Measurements from ENCODE around the gene CACNB4. TPM values are rescaled to one million over a fixed set of nuclear protein-coding genes. Genes with fewer than 3 reads are reported as not detected.

The CACNB4 gene
- total and polyA plus RNA-seq, 9 of the 15 experiments (the other 6 are each of a cell fraction or from before 2014, with no cell fraction given) = 0.01 to 0.20 (median 0.04) TPM; not detected in 1

- no peak for TF ChIP-seq USF1 (CRISPR knock-in tag; IDR thresholded peaks at IDR 0.05)
- no peak for TF ChIP-seq GATAD2A (IDR thresholded peaks at IDR 0.05)
- TF ChIP-seq SMAD3 (CRISPR knock-in tag; conservative IDR thresholded peaks at IDR 0.05) = 0 out of 2 replicates have a peak, but pooled peaks have one; percentile 52
- TF ChIP-seq ZKSCAN1 (IDR thresholded peaks at IDR 0.05; ENCODE audit: low read depth, low read length) = no peak
- TF ChIP-seq NCOR1 (IDR thresholded peaks at IDR 0.05) = no peak
- TF ChIP-seq GABPA (tag; conservative IDR thresholded peaks at IDR 0.05; ENCODE audit: low read depth) = peak; percentile 23
- peak; percentile 77 for TF ChIP-seq POLR2H (tag; IDR thresholded peaks at IDR 0.05; ENCODE audit: low read depth)
- TF ChIP-seq ZNF449 (CRISPR knock-in tag; IDR thresholded peaks at IDR 0.05) = peak; percentile 45; the same call in 1 of the 2 replicates
- TF ChIP-seq YBX1 (IDR thresholded peaks at IDR 0.05) = no peak
- TF ChIP-seq ZBTB9 (CRISPR knock-in tag; IDR thresholded peaks at IDR 0.05) = 0 out of 2 replicates have a peak, but pooled peaks have one; percentile 24
- TF ChIP-seq CXXC5 (CRISPR knock-in tag; IDR thresholded peaks at IDR 0.05) = 0 out of 2 replicates have a peak, but pooled peaks have one; percentile 12
- TF ChIP-seq THRB (CRISPR knock-in tag; conservative IDR thresholded peaks at IDR 0.05) = 0 out of 2 replicates have a peak, but pooled peaks have one; percentile 51
- TF ChIP-seq ZNF589 (CRISPR knock-in tag; IDR thresholded peaks at IDR 0.05; ENCODE audit: low read depth) = peak; percentile 96
- TF ChIP-seq ZNF644 (tag; IDR thresholded peaks at IDR 0.05; ENCODE audit: low read depth) = 0 out of 2 replicates have a peak, but pooled peaks have one; percentile 27
- TF ChIP-seq ETV1 (tag; conservative IDR thresholded peaks at IDR 0.05; ENCODE audit: low read depth) = 0 out of 2 replicates have a peak, but pooled peaks have one; percentile 15
- TF ChIP-seq RBFOX2 (IDR thresholded peaks at IDR 0.05; ENCODE audit: low read depth, low read length) = peak; percentile 38; the same call in 1 of the 2 replicates
- no peak for TF ChIP-seq NR2C2 (CRISPR knock-in tag; IDR thresholded peaks at IDR 0.05)
- TF ChIP-seq NR2C2 (tag; IDR thresholded peaks at IDR 0.05) = peak; percentile 52; the same call in 1 of the 2 replicates
- TF ChIP-seq EP300 (IDR thresholded peaks at IDR 0.05; ENCODE audit: low read length) = peak; percentile 53; the same call in 1 of the 2 replicates
- TF ChIP-seq ZBTB17 (CRISPR knock-in tag; IDR thresholded peaks at IDR 0.05) = peak; percentile 52; the same call in 1 of the 2 replicates
- peak; percentile 91 for TF ChIP-seq TFE3 (CRISPR knock-in tag; IDR thresholded peaks at IDR 0.05)
Observed at GRCh38 chr2:151967829-151968722, 130.8 kb downstream of the CACNB4 start (continued).

Data from K562 (cell line).